HepG2 (cell line): ENCODE results near the gene NPB. TPM values are rescaled to one million over a fixed set of nuclear protein-coding genes. Genes with fewer than 3 reads are reported as not detected.
A peak's percentile ranks its signal among the peaks of the same experiment; 100 is the strongest.

Experiments used
- ATF7 ChIP-seq, 2 experiments: fragments of 450-650 bp in 1 of 2; sonication (generic) in 1 of 2; formaldehyde crosslinking in 1 of 2; IDR thresholded peaks; 2 replicates each; pipeline versions ENCODE4 v1.4.0 to v1.6.1; 2016 to 2020; ENCODE audit warnings: antibody characterized with exemption in 1 of 2, mild to moderate bottlenecking in 1 of 2, missing genetic modification reagents in 1 of 2
- EZH2 ChIP-seq: conservative IDR thresholded peaks from 2 replicates; pipeline ENCODE4 v1.6.1; 2012; ENCODE audit warnings: mild to moderate bottlenecking, low read depth, low read length, moderate library complexity
- KAT7 ChIP-seq: IDR thresholded peaks from 2 replicates; pipeline ENCODE4 v1.6.1; 2018; ENCODE audit warnings: borderline replicate concordance, missing compliant biosample characterization
- REL ChIP-seq: sonication (generic); formaldehyde crosslinking; conservative IDR thresholded peaks from 2 replicates; pipeline ENCODE4 v1.8.0; 2022; ENCODE audit warnings: mild to moderate bottlenecking, missing genetic modification reagents, moderate library complexity
- RXRB ChIP-seq: IDR thresholded peaks from 2 replicates; pipeline ENCODE4 v1.6.1; 2016; ENCODE audit warnings: borderline replicate concordance, missing genetic modification reagents, missing compliant biosample characterization
- SMAD1 ChIP-seq: sonication (generic); formaldehyde crosslinking; IDR thresholded peaks from 2 replicates; pipeline ENCODE4 v1.4.0; 2020; ENCODE audit warnings: missing genetic modification reagents, low read depth, mild to moderate bottlenecking, borderline replicate concordance
- TBL1XR1 ChIP-seq: fragments of 150-350 bp; IDR thresholded peaks from 2 replicates; pipeline ENCODE4 v1.6.1; 2014; ENCODE audit warnings: borderline replicate concordance, low read length; ENCODE audit not compliant: partially characterized antibody
- THAP7 ChIP-seq: sonication (generic); formaldehyde crosslinking; IDR thresholded peaks from 2 replicates; pipeline ENCODE4 v1.8.1; 2023; ENCODE audit warnings: mild to moderate bottlenecking, missing genetic modification reagents
- ZBTB44 ChIP-seq: sonication (generic); formaldehyde crosslinking; IDR thresholded peaks from 2 replicates; pipeline ENCODE4 v1.4.0; 2020; ENCODE audit warnings: missing genetic modification reagents
- ZNF205 ChIP-seq: IDR thresholded peaks from 2 replicates; pipeline ENCODE4 v1.6.1; 2018; ENCODE audit warnings: missing biosample characterization, missing genetic modification reagents
- ZNF331 ChIP-seq: sonication (generic); formaldehyde crosslinking; IDR thresholded peaks from 2 replicates; pipeline ENCODE4 v1.4.0; 2020; ENCODE audit warnings: missing genetic modification reagents
- ZNF75D ChIP-seq: sonication (generic); formaldehyde crosslinking; IDR thresholded peaks from 2 replicates; pipeline ENCODE4 v1.8.1; 2023; ENCODE audit warnings: missing genetic modification reagents, mild to moderate bottlenecking, borderline replicate concordance
- ZNF784 ChIP-seq: sonication (generic); formaldehyde crosslinking; IDR thresholded peaks from 2 replicates; pipeline ENCODE4 v1.5.1; 2020; ENCODE audit warnings: missing genetic modification reagents, mild to moderate bottlenecking, borderline replicate concordance
- ZNF816 ChIP-seq: sonication (generic); formaldehyde crosslinking; IDR thresholded peaks from 2 replicates; pipeline ENCODE4 v1.8.0; 2022; ENCODE audit warnings: missing genetic modification reagents, mild to moderate bottlenecking, borderline replicate concordance
- ZSCAN21 ChIP-seq: sonication (generic); formaldehyde crosslinking; IDR thresholded peaks from 2 replicates; pipeline ENCODE4 v1.8.0; 2022; ENCODE audit warnings: mild to moderate bottlenecking, missing genetic modification reagents, moderate library complexity, borderline replicate concordance
- polyA plus RNA-seq, 8 experiments: library from polyadenylated mRNA; depleted of rRNA in 3 of 8; stranded (reverse) in 7 of 8; unstranded in 1 of 8; fragments of >200 nt; fragmentation: Illumina TruSeq in 4 of 8; extraction: Trizol in 4 of 8; gene quantifications; 2 replicates each; pipeline versions ENCODE4 v1.2.1 to v1.2.3, GENCODE V29; 2011 to 2016; ENCODE audit warnings: low read depth in 4 of 8, missing spikeins in 1 of 8, mixed read lengths in 1 of 8; ENCODE audit not compliant: insufficient read depth in 1 of 8
- total RNA-seq, 5 experiments: library from RNA; depleted of rRNA; stranded (reverse); fragments of >200 nt; fragmentation: Illumina TruSeq; extraction: Trizol; gene quantifications; 2 replicates each; pipeline ENCODE4 v1.2.3, GENCODE V29; 2016; ENCODE audit warnings: low read depth in 1 of 5
- TF ChIP-seq, protein P1 (sequence below): sonication (generic); formaldehyde crosslinking; IDR thresholded peaks from 2 replicates; pipeline ENCODE4 v1.5.1; 2020; ENCODE audit warnings: mild to moderate bottlenecking, missing genetic modification reagents, moderate library complexity
- TF ChIP-seq, protein P2 (sequence below): sonication (generic); formaldehyde crosslinking; IDR thresholded peaks from 2 replicates; pipeline ENCODE4 v1.4.0; 2020; ENCODE audit warnings: missing genetic modification reagents

The NPB gene
- total and polyA plus RNA-seq, 2 of the 13 experiments (the other 11 are each of a cell fraction or from before 2014, with no cell fraction given), result 0.11 to 0.93 TPM

DNA sequence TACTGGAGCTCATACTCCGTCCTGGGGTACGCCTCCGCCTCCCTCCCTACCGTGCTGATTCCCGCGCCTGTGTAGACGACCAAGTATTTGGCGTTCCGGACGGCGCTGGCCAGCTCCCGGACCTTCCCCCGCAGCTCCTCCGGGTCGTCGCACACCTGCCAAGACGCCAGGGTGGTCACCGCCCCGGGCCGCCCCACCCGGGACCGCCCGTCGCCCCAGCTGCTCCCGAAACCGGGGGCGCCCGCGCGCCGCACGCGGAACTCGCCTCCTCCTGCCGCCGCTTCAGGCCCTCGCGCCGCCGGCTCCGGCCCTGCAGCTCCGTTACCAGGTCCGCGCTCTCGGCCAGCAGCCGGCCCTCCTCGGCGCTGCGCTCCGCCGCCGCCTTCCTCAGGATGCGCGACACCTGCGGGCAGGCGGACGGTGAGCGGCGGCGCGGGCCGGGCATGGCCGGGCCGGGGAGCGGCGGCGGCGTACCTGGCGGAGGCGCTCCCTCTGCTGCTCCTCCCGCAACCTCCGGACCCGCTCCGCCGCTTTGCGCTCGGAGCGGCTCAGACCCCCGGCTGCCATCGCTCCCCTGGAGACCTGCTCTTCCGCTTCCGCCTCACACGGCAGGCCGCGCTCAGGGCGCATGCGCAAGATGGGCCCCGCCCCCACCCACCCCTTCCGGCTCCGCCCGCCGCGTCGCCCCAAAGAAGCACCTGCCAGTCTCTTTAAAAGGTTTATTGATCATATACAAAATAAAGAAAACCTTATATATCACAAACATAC, 15.7 kb downstream of the NPB start, which contains the start of gene SIRT7 (continued):
- TF ChIP-seq SMAD1 (CRISPR knock-in tag), result 0 out of 2 replicates have a peak, but pooled peaks have one; percentile 45
- TF ChIP-seq ZBTB44 (CRISPR knock-in tag), result no peak
- TF ChIP-seq, protein P1, sequence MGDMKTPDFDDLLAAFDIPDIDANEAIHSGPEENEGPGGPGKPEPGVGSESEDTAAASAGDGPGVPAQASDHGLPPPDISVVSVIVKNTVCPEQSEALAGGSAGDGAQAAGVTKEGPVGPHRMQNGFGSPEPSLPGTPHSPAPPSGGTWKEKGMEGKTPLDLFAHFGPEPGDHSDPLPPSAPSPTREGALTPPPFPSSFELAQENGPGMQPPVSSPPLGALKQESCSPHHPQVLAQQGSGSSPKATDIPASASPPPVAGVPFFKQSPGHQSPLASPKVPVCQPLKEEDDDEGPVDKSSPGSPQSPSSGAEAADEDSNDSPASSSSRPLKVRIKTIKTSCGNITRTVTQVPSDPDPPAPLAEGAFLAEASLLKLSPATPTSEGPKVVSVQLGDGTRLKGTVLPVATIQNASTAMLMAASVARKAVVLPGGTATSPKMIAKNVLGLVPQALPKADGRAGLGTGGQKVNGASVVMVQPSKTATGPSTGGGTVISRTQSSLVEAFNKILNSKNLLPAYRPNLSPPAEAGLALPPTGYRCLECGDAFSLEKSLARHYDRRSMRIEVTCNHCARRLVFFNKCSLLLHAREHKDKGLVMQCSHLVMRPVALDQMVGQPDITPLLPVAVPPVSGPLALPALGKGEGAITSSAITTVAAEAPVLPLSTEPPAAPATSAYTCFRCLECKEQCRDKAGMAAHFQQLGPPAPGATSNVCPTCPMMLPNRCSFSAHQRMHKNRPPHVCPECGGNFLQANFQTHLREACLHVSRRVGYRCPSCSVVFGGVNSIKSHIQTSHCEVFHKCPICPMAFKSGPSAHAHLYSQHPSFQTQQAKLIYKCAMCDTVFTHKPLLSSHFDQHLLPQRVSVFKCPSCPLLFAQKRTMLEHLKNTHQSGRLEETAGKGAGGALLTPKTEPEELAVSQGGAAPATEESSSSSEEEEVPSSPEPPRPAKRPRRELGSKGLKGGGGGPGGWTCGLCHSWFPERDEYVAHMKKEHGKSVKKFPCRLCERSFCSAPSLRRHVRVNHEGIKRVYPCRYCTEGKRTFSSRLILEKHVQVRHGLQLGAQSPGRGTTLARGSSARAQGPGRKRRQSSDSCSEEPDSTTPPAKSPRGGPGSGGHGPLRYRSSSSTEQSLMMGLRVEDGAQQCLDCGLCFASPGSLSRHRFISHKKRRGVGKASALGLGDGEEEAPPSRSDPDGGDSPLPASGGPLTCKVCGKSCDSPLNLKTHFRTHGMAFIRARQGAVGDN (CRISPR knock-in tag), result peak; percentile 58
- no peak for TF ChIP-seq ZNF784
- peak; percentile 16; the same call in 1 of the 2 replicates for TF ChIP-seq RXRB (CRISPR knock-in tag)
- TF ChIP-seq TBL1XR1, result no peak
- TF ChIP-seq ZNF816 (CRISPR knock-in tag), result no peak
- TF ChIP-seq ATF7 (IDR thresholded peaks at IDR 0.05), result no peak
- no peak for TF ChIP-seq ATF7 (CRISPR knock-in tag; IDR thresholded peaks at IDR 0.05)
- TF ChIP-seq KAT7 (CRISPR knock-in tag), result peak; percentile 69; the same call in 1 of the 2 replicates
- TF ChIP-seq, protein P2, sequence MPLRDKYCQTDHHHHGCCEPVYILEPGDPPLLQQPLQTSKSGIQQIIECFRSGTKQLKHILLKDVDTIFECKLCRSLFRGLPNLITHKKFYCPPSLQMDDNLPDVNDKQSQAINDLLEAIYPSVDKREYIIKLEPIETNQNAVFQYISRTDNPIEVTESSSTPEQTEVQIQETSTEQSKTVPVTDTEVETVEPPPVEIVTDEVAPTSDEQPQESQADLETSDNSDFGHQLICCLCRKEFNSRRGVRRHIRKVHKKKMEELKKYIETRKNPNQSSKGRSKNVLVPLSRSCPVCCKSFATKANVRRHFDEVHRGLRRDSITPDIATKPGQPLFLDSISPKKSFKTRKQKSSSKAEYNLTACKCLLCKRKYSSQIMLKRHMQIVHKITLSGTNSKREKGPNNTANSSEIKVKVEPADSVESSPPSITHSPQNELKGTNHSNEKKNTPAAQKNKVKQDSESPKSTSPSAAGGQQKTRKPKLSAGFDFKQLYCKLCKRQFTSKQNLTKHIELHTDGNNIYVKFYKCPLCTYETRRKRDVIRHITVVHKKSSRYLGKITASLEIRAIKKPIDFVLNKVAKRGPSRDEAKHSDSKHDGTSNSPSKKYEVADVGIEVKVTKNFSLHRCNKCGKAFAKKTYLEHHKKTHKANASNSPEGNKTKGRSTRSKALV (CRISPR knock-in tag), result no peak
- no peak for TF ChIP-seq ZNF331 (CRISPR knock-in tag)
- TF ChIP-seq REL (CRISPR knock-in tag), result no peak
- no peak for TF ChIP-seq EZH2
- no peak for TF ChIP-seq ZNF75D
- TF ChIP-seq ZNF205 (CRISPR knock-in tag), result no peak
- TF ChIP-seq ZSCAN21, result peak; percentile 92
- TF ChIP-seq THAP7, result 0 out of 2 replicates have a peak, but pooled peaks have one; percentile 20
